NCI-H187 (cell line): Measurements from ENCODE around the gene CLDN2.

ENCODE experiments used
- DNase-seq, 2 experiments: peaks; one replicate each; lab custom pipeline; 2025; lab: John Stamatoyannopoulos, UW

CLDN2 gene

GRCh38 chrX:106921637-106922036 lies 1.4 kb downstream of the CLDN2 start:
- DNase-seq, result no peak

DNA sequence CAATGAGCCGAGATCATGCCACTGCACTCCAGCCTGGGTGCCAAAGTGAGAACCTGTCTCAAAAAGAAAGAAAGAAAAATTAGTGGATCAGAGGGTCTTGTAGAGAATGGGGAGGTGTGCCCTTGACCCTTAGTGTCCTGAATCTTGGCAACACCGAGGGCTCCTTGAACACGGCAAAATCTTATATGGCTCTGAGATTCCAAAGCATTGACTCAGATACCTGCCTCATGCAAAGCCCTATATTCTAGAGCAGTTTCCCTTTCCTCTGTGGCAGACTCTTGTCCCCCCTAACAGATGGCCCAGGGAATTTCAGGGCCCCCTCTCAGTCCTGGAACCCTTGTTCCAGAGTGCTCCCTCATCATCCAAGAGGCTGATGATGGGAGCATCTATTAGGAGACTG lies 6.8 kb downstream of the CLDN2 start:
- no peak for DNase-seq

DNA sequence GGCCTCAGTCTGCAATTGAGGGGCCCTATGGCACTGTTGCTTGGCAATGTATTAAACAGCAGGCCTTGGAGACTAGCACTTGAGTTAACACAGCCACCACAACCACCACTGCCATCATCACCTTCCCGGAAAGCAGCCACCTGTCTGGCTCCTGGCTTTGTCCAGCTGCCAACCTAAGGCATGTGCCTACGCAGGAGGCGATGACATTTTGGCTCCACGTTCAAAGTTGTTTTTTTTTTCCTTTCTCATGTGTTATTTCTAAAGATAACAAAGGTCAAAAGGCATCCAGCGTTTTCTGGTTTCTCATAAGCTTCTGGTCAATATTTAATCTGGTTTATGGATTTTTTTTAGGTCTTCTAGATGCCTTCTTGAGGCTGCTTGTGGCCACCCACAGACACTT lies 7.5 kb downstream of the CLDN2 start:
- no peak for DNase-seq

DNA sequence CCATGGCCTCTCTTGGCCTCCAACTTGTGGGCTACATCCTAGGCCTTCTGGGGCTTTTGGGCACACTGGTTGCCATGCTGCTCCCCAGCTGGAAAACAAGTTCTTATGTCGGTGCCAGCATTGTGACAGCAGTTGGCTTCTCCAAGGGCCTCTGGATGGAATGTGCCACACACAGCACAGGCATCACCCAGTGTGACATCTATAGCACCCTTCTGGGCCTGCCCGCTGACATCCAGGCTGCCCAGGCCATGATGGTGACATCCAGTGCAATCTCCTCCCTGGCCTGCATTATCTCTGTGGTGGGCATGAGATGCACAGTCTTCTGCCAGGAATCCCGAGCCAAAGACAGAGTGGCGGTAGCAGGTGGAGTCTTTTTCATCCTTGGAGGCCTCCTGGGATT lies 8.0 kb downstream of the CLDN2 start:
- no peak for DNase-seq

DNA sequence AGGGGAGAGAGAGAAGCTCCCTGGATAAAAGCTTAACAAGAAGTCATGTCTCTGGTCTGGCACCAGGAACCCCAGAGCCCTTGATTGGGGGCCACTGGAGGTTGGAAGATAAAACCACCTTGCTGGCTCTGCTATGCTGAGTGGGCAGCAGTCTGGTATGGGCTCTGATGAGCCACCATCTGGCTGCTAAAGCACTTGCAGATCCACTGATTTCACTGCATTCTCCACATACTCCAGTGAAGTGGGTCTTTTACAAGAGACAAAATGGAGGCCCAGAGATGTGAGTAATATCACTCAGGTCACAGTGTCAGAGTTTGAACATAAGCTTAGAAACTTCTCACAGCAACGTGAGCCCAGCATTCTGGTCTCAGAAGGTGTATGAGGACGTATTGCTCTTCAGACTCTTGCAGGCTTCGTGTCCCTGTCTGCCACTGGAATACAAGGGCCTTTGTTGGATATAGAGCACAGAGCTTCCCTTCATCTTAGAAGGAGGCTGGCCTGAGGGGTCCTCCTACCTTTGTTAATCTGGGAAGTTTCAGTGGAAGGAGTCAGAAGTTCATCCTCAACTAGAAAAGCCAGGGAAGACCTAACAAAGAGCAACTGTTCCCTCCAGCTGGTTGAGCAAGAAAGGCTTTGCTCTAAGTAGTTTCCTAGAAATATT lies 11.8 kb downstream of the CLDN2 start:
- no peak for DNase-seq

- no peak for DNase-seq
Measured at GRCh38 chrX:106932492-106932923, 12.3 kb downstream of the CLDN2 start.

GRCh38 chrX:106932960-106933537 lies 12.8 kb downstream of the CLDN2 start:
- no peak for DNase-seq

DNA sequence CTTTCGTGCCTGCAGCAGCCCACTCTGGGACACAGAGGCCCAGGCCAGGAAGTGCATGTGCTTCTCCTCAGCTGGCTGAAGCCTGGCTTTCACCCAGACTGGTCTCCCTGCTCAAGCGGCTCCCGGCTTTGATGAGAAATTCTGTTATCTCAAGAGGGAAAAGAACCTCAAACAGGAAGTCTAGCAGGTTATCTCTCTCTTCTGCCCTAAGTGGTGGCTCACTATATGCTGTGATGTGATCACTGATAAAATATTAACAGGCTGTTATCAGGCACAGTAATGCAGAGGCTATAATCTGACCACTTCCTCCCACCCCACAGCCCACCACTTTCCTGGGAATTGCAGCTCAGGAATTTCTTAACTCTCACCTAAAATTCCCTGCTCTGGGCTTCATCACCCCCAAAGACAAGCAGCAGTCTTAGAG lies 13.3 kb downstream of the CLDN2 start:
- no peak for DNase-seq

GRCh38 chrX:106935175-106935574 lies 15.0 kb downstream of the CLDN2 start:
- DNase-seq, result no peak

- no peak for DNase-seq
Measured at GRCh38 chrX:106936246-106936645, 16.0 kb downstream of the CLDN2 start.

- no peak for DNase-seq
Measured at GRCh38 chrX:106939566-106939965, 19.4 kb downstream of the CLDN2 start.

- no peak for DNase-seq
Measured at GRCh38 chrX:106940068-106940467, 19.9 kb downstream of the CLDN2 start.

GRCh38 chrX:106946464-106946863 lies 26.3 kb downstream of the CLDN2 start:
- DNase-seq, result no peak

DNA sequence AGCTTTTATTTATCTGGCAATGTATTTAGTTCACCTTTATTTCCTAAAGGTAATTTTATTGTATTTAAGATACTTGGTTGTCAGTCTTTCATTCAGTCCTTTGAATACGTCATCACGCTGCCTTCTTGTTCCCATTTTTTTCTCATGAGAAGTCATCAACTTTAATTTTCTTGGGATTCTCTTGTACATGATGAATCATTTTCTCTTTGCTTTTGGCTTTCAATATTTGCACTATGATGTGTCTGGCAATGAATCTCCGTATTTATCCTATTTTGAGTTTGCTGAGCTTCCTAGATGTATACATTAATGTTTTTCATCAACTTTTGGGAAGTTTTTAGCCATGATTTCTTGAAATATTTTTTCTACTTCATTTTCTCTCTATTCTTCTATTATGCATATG lies 28.4 kb downstream of the CLDN2 start:
- DNase-seq, result no peak

- DNase-seq, result no peak
Measured at GRCh38 chrX:106949366-106949765, 29.2 kb downstream of the CLDN2 start.

- no peak for DNase-seq
Measured at GRCh38 chrX:106950381-106950780, 30.2 kb downstream of the CLDN2 start.

- no peak for DNase-seq
Measured at GRCh38 chrX:106951230-106951629, 31.0 kb downstream of the CLDN2 start.

DNA sequence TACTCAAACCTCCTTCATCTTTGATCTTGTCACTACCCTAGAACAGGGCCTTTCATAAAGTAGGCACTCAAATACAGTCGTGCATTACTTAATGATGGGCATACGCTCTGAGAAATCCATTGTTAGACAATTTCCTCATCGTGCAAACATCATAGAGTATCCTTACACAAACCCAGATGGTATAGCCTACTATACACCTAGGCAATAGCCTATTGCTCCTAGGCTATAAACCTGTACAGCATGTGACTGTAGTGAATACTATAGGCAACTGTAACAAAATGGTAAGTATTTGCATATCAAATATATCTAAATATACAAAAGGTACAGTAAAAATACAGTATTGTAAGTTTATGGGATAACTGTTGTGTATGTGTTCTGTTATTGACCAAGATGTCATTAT lies 31.9 kb downstream of the CLDN2 start:
- no peak for DNase-seq

DNA sequence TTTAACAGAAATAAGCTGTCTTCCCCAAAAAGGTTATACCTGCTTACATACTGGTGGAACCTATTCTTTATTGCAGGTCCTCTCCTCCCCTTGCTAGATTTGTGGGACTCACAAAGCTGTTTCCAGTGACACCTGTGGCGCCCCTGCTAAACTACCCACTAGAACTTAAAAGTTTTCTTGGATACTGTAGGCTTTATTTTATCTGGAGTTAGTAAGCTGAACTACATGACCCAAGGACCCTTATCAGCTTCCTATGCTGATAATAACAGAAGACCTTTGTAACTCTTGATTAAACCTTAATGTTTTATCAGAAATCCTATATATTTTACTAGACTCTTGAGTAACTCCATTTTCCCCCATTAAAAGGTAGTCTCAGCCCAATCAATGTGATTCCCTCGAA lies 32.3 kb downstream of the CLDN2 start:
- no peak for DNase-seq

DNA sequence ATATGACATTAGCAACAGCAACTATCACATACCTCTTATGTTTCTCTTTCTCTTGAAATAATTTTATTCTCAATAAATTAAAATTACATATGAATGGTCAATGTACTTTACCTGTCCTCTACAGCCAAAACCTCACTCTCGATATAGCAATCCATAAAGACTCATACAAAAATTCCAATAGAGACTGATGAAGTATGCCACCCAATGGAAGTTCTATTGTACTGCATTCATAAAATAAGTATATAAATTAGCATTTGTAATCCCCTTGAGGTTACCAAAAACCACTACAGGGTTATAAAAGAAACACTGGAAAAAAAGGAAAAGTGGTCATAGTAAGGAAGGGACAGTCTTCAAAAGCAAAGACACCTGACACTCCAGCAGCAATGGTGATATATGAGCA lies 32.8 kb downstream of the CLDN2 start:
- no peak for DNase-seq

DNA sequence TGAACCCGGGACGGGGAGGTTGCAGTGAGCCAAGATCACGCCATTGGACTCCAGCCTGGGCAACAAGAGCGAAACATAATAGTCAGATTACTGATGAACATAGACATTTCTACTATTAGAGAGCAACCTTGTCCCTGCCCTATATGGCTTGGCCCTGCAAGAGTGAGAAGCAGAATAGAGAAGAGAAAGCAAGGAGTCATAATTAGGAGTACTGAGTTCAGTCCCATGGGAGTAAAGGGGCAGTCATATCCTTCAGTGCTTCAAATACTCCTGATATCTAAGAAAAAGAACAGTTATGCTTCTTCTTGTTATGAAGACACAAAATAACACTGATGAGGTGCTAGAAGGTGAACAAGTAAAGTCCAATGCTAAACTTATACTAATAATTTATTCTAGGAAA lies 33.8 kb downstream of the CLDN2 start:
- DNase-seq, result no peak

GRCh38 chrX:106955004-106955772 lies 35.0 kb downstream of the CLDN2 start:
- DNase-seq, result no peak

DNA sequence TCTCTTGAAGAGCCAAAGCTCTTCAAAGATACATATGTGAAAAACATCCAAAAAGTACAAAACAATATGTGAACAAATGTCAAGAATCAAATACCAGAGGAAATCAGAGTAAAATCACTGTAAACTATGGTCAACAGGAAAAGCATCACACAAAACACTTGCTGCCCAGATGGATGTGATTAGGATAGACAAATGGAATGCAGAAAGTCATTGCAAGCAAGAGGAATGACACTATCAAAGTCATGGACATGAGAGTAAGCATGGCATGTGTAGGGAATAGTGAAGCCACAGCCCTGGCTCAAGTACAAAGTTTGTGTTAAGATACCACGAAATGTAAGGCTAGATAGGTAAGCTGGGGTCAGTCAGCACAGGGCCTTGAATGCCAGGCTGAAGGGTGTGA lies 37.7 kb downstream of the CLDN2 start:
- DNase-seq, result no peak
